ENCODE data around the gene BRD3.

Gene BRD3

DNA sequence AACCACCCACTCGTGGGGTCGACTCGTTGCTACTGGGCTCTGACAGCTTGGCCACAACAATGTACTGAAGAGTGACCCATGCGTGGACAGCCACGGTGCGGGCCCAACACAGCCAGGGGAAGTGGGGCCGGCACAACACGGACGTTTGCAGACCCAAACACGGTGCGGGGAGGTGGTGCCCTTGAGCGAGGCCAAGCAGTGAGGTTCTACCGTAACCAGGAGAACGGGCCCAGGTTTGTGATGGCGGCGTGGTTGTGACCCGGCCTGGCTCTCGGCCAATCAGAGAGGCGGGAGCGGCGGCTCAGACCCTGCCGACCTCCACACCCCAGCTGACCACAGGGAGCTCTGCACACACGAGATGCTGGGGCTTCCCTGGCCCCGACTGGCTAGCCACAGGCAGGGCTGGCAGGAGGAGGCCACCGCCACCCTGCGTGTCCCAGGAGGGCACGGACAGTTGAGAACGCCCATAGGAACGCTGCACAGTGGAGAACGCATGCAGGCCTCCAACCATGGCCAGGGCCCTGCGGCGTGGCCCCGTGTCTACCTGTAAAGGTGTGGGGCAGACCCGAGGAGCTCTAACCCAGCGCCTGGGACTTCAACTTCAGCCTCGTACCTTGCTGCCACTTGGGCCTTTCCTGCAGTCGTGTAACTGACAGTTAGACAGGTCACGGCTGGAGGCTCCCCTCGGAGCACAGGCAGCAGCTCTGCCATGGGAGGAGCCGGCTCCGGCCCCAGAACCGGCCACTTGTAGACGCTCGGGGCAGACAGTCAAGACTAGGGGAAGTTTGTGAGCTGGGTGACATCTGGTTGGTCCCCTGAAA, 13.7 kb downstream of the BRD3 start:
- DNase-seq = no peak

DNA sequence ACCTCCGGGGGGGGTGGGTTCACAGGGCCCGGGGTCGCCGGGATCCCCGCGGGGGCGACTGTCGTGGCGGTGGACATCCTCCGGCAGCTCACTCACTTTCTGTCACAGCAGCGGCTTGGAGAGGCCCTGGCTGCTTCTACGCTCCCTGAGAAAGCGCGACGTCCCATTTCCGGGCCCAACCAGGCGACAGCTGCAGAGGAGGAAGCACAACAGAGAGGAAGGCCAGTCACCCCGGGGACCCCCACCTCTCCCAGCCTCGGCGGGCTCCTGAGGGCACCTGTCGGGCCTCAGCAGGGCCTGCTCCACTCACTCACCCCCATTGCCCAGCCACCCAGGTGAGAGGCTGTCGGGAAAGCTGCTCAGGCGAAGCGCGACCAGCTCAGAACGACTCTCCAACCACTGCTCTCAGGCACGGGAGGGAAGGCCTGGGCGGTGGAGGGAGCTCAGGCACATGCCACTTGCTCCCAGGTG, 14.4 kb downstream of the BRD3 start:
- no peak for DNase-seq

GRCh38 chr9:134052941-134053340, 14.9 kb downstream of the BRD3 start:
- DNase-seq = no peak

GRCh38 chr9:134052491-134052890, 15.3 kb downstream of the BRD3 start:
- no peak for DNase-seq

GRCh38 chr9:134051319-134051718, 16.5 kb downstream of the BRD3 start:
- DNase-seq = no peak

DNA sequence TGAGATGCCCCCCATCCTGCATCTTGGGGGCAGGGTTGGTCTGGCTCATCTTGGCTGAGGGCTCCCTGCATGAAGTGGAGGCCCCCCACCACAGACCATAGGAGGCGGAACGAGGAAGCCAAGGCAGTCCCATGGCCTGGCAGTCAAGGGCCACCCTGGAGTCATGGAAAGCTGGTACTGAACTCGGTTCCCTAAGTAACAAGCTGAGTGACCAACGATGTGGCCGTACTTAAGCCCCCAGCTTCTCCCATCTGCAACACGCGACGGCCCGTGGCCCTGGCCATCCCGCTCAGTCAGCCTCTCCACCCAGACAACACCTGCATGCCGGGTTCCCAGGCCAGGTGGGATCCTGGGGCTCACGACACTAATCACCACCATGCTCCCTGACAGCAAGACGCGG, 17.1 kb downstream of the BRD3 start:
- DNase-seq = no peak

DNA sequence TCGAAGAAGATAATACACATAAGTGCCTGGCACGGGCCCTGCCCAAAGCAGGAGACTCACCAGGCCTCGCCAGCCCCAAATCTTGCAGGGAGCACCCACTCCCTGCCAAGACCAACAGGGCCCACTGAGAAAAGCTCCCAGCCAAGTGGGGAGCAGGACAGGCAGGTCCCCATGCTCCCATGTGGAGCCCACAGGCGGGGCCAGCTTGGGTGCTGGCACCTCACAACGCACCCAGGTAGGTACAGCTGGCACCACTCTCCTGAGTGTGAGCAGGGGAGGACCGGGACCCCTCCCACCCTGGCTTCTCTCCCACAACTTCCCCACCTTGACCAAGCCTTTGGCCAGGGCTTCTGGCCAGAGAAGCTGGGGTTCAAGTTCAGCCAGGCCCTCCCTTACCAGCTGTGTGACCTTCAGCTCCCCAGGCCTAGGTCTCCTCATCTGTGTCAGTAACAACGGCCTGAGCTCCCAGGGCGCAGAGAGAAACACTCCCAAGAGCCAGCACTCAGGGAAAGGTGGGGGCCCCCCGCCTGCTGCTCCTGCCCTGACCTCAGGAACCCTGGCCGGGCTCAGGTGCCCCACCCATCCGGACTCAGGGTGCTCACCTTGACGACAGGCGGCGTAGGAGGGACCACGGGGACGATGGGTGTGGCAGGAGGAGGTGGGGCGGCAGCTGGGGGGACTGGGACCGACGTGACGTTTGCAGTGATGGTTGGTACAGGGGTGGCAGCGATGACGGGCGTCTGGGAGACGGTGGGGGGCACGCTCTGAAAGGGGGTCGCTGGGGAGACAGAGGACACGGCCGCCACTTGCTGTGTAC, 17.8 kb downstream of the BRD3 start:
- no peak for DNase-seq

DNA sequence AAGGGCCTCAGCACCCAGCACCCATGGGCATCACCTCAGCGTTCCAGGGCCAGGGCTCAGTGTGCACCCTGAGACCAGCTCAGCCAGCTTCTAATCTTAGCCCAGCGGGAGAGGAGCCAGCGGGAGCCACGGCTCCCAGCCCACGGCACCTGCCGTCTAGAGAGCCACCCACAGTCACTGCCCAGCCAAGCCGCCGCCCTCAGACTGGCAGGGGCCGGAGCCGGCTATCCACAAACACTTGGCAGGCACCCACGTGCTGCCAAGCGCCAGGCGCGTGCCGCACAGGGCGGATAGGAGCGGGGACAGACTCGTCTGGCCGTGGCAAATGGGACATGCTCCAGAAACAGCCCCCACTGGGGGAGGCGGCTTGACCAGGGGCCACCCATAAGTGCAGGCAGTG, 18.6 kb downstream of the BRD3 start:
- DNase-seq = no peak

DNA sequence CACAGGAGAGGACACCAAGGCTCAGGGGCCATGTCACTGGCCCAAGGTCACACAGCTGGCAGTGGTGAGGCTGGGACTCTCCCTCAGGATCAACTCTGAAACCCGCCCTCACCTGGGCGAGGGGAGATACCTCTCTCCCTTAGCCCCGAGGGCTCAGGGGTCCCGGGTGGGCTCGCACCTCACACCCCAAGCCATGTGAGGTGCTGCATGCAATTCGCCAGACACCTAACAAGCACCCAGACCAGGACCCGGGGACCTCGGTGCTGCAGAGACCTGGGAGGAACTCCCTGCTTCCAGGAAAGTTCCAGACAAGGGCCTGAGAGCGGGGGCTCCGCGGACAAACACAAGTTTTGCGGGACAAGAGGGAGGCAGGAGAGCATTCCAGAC, 19.3 kb downstream of the BRD3 start:
- DNase-seq = no peak

DNA sequence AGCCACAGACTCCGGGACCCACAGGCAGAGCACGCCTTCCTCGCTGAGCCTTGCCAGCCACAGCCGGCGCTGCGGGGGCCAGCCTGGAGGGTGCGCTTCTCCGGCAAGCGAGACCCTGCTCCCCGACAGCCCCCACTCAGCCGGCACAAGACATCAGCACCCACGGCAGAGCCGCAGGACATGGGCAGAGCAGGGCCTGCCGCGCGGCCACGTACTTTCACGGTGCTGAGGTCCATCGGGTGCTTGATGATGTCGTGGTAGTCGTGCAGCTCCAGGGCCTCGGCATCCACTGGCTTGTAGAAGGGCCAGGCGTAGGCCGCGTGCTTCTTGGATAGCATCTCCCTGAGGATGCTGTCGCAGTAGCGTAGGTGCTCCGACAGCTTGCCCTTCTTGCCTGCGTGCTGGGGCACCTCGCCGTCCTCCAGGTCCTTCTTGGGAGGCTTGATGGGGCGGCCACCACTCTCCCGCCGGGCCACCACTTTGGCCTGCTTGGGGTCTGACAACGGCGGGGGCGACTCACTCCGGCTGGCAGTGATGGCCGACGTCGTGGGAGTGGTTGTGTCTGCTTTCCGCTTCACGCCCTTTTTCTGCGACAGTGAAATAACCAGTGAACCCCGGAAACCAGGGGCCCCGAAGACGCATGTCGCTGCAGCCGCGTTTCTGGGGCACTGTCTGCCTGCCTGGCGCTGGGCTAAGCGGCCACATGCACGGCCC, 19.8 kb downstream of the BRD3 start:
- no peak for DNase-seq

DNA sequence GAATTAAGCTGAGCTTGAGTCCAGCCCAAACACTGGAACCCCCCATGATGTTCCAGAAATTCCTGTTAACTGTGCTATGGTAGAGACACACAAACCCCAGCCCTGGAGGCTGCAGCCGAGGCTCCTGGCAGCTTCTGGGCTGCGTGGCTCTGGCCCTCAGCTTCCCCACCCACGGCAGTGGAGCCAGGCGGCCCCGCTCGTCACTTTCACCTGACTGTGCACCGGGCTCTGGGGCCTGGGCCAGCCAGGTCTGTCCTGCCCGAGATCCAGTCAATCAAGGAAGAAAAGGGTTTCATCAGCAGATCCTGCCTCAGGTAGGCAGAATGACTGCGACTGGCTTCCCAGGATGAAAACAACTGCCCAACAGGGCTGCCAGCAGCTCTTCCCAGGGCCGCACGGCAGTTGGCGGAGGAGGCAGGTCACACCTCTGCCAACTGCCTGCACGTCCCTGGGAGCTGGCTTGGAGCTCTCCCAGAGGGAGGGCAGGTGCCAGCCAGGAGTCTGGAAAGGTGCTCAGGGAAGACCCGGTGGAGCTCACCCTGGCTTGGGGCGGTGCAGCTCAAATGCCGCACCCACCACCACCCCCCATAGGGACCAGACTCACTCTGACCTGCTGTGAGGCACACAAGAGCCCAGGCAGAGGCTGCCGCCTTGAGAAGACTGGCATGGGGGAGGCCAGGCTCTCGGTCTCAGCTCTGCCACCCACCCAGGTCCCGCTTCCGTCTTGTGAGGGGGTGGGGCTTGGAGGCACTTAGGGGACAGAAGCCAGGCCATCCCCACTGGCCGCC, 20.7 kb downstream of the BRD3 start:
- DNase-seq = no peak

DNA sequence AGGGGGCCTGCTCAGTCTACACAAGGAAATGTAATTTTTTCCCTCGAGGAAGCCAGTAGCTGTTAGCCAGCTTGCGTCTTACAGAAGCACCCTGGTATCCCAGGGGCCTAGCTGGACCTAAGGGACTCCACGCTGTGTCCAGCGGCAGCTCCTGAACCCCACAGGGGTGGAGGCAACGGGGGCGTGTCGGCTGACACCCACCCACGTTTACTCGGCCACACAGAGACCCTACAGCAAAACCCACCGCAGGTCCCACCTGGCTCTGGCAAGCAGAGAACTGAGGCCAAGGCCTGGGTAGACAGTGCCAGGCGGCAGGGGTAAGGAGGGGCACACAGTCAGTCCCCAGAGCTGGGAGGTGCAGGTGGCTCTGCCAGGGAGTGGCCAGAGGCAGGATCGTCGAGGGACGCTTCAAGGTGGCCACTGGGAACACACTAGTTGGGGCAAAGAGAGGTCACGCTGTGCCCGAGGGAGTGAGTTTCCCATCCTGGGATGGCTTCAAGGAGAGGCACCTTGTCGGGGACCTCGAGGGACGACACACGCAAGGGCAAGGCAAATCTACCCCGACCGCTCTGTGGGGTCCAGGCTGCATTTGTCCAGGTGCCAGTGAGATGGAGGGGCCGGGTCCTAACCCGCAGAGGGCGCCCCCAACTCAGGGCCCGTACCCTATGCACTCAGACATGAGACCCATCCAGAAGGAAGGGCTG, 21.8 kb downstream of the BRD3 start:
- DNase-seq = no peak

- no peak for DNase-seq
These were observed 22.9 kb downstream of the BRD3 start for GRCh38 chr9:134044944-134045343.

DNA sequence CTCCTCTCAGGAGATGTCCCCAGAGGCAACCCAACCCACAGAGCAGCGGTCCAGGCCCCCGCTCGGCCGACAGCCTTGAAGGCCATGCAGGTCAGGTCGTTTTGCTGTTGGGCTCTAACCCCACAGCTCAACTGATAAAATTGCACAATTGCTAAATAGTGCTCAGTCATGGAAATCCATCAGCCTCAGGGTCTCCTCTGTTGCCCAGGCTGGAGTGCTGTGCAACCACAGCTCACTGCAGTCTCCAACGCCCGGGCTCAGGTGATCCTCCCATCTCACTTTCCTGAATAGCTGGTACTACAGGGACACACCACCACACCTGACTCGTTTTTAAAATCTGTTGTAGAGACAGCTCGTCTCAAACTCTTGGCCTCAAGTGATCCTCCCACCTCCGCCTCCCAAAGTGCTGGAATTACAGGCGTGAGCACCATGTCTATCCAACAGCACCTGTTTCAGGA, 24.3 kb downstream of the BRD3 start:
- DNase-seq = no peak

GRCh38 chr9:134041649-134041962, 26.2 kb downstream of the BRD3 start:
- DNase-seq = no peak

DNA sequence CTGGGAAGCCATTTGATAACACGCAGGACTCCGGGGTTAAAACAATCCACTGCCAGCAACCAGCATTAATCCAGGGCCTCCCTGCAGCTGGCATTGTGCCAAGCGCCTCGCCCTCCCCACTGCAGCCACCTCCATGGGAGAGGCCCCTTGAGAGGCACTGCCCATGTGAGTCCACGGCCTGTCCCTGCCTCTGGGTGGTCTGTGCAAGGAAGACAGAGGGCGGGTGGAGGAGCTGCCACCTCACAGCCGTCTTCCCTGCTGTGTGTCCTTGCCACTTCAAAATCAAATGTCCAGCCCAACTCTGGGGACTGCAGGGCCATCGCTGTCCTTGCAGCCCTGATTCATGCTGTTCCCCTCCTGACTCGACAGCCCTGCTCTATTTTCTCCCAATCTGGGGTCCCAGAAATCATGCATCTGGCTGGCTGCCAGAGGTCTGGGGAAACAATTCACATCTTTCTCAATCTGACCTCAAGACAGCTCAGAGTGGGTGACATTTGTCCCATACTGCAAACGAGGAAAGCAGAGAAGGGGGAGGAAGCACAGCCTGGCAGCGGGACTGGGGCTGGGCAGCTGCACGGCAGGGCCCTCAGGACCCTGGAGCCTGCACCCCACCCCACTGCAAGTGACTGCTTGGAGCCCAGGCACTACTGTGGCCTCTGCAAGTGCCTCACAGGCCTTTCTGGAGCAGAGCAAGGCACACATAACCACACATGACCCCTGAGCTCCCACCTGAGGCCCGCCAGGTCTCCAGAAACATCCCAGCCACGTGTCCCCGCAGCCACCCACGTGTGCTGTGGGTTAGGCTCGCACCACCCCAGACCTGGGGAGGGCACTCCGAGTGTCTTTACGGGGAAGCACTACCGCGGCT, 26.8 kb downstream of the BRD3 start:
- DNase-seq = no peak

- no peak for DNase-seq
These were observed 27.7 kb downstream of the BRD3 start for GRCh38 chr9:134040176-134040565.

DNA sequence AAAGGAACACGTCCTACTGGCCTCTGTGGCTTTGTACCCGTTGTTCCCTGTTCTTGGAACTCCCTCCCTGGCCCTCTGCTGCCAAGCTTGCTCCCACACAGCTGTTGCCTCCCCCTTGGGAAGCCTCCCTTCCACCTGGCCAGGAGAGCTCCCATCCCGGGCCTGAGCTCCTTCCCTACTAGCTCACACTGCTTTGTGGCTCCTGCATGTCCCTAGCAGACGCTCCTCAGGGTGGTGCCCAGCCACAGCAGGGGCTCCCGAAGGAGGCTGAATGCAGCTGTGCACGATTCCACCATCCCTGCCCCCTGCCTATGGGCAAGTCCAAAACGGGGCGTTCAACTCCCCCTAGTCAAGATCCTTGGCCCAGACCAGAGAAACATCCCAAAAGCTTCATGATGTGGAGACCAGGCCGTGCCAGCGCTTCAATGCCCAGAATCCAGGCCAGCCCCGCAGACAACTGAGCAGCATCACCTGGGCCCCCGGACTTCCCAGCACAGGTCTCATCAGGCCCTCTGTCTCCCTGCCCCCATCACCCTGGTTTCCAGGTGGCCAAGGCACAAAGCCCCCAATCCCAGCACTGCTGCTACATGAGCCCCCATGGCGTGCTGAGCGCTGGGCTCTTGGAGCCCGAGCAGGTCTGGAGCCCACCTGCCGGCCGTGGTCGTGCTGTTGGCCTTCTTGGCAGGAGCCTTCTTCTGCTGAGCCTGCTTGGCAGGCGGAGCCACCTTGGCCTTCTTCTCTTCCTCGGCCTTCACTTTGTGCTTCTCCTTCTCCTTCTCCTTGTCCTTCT, 28.2 kb downstream of the BRD3 start:
- DNase-seq = no peak

- DNase-seq = no peak
These were observed 30.2 kb downstream of the BRD3 start for GRCh38 chr9:134037641-134038040.

GRCh38 chr9:134036130-134036529, 31.7 kb downstream of the BRD3 start:
- no peak for DNase-seq

All from islet precursor cell (in vitro differentiated cells).